ENCODE results near the gene MYH9. TPM values are rescaled to one million over a fixed set of nuclear protein-coding genes. Genes with fewer than 3 reads are reported as not detected.
"Not testable (repeated sequence)": the region's sequence is repeated elsewhere in the genome, so short reads cannot be mapped to it uniquely, and the experiment has no call there.

The MYH9 gene
- total RNA-seq, 8 experiments from 2014 or later: 10.0 to 119 (median 53.1) TPM

DNA sequence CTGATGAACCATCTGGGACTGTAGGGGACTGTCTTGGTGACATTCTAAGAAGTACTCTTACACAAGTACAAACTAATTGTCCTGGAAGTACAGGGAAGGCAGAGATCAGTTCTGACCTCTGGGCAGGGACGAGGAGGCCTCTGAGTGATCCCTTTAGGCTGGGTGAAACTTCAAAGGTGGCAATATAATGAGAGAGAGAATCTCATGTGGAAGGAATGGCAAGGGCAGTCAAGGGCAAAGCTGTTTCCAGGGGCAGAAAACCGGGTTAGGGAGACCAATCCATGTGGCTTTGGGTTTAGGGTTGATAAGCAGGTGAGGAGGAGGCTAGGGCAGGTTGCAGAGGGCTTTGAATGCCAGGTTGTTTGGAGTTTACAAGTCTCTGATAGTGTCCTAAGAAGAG lies 21.3 kb upstream of the MYH9 start:
- no peak for ATAC-seq (replicated peaks in 6 of 8)
- in situ Hi-C loops (cut with MboI; ENCODE audit: low pct_unique_long_range_greater_than_20kb in 2 of 9, low sequenced_read_pairs in 9 of 9, unreplicated experiment in 9 of 9): no loop called here
- H3K4me1 ChIP-seq (replicated peaks in 1 of 2): peaks cover 4 to 5% of the 10 kb centered on the region in 2 donors
- no peak overlapping the region for H3K4me3 ChIP-seq
- WGBS, 10 experiments: 42 to 100% (median 83%) methylated on average over 1 to 2 of the region's 2 CpGs; no CpG with 5 or more reads in 5 of the 10 experiments
- no peak overlapping the region for H3K27ac ChIP-seq

GRCh38 chr22:36406721-36407120 lies 19.0 kb upstream of the MYH9 start:
- in situ Hi-C loops (cut with MboI; ENCODE audit: low pct_unique_long_range_greater_than_20kb in 2 of 9, low sequenced_read_pairs in 9 of 9, unreplicated experiment in 9 of 9): no loop called here
- ATAC-seq (replicated peaks in 6 of 8): no peak
- 61 to 100% (median 73%) methylated on average over 1 to 5 of the region's 6 CpGs; no CpG with 5 or more reads in 3 of the 10 experiments for WGBS, 10 experiments
- H3K4me1 ChIP-seq (replicated peaks in 1 of 2): peaks cover 4 to 5% of the 10 kb centered on the region in 2 donors
- no peak overlapping the region for H3K27ac ChIP-seq
- H3K4me3 ChIP-seq: no peak overlapping the region

DNA sequence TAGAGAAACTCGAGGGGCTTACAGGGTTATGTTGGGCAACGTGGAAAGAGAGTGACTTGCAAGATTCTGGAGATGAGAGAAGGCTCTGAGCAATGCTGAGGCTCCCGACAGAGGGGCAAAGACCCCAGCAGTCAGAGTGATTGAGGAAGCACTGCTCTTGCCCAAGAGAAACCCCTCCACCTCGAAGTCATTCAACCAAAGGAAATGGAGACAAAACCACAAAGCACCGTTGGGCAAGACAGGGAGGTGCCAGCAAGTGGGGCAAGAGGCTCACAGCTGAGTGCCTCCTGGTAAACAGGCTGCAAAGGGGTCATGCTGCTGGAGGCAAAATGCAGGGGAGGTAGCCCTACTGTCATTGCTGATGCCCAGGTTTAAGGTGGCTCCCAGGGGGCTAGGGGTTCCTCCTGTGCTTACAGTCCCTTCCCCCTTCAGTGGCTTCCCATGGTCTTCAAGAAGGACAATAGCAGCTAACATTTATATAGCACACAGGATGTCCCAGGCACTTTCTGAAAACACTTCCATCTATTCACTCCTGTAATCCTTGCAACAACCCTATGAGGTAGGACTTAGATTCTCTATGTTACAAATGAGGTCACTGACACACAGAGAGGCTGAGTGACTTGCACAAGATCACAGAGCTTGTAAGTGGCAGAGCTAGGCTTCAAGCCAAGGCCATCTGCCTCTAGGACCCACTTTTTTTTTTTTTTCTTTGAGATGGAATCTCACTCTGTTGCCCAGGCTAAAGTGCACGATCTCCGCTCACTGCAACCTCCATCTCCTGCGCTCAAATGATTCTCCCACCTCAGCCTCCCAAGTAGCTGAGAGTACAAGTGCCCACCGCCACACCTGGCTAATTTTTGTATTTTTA lies 18.1 kb upstream of the MYH9 start:
- no peak overlapping the region for H3K27ac ChIP-seq
- H3K4me1 ChIP-seq (replicated peaks in 1 of 2): peaks cover 4 to 5% of the 10 kb centered on the region in 2 donors
- in situ Hi-C loops (cut with MboI; ENCODE audit: low pct_unique_long_range_greater_than_20kb in 2 of 9, low sequenced_read_pairs in 9 of 9, unreplicated experiment in 9 of 9): no loop called here
- H3K4me3 ChIP-seq: no peak overlapping the region
- ATAC-seq (replicated peaks in 6 of 8): no peak
- 13 to 80% (median 63%) methylated on average over 1 to 7 of the region's 9 CpGs; no CpG with 5 or more reads in 2 of the 10 experiments for WGBS, 10 experiments

DNA sequence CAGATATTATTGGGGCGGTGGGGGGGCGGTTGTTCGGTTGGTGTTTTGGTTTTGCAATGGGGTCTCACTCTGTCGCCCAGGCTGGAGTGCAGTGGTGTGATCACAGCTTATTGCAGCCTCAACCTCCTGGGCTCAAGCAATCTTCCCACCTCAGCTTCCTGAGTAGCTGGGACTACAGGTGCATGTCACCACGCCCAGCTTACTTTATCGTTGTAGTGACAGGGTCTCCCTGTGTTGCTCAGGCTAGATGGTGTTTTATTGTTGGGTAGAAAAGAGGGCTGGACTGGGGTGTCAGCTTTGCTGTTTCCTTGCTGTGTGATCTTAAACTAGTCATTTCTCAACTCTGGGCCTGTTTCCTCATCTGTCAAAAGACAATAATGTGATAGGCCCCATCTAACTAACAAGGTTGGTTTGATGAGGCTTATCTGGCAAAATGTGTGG lies 17.5 kb upstream of the MYH9 start:
- no peak for ATAC-seq (replicated peaks in 6 of 8)

DNA sequence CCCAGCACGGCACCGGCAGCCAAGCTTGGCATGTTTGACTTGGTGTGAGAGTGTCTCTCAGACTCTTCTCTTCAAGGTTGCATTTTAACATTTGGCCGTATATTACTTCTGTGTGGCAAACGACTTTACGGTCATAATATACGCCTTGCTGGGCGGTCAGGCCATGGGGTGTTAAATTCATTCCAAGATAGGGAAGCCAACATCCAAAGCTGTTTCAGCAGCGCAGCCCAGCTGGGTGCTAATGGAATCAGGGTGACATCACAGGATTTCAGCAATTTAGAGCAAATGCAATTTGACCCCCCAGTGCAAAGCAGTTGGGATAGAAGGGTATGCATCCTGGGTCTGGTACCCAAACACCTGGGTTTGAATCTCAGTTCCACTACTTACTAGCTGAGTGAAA lies 16.7 kb upstream of the MYH9 start:
- no peak overlapping the region for H3K4me3 ChIP-seq
- 81 to 100% (median 94%) methylated on average over 1 to 7 of the region's 8 CpGs; no CpG with 5 or more reads in 3 of the 10 experiments for WGBS, 10 experiments
- H3K4me1 ChIP-seq (replicated peaks in 1 of 2): peaks cover under 1 to 2% of the 10 kb centered on the region in 2 donors
- no peak overlapping the region for H3K27ac ChIP-seq
- in situ Hi-C loops (cut with MboI; ENCODE audit: low pct_unique_long_range_greater_than_20kb in 2 of 9, low sequenced_read_pairs in 9 of 9, unreplicated experiment in 9 of 9): no loop called here
- ATAC-seq (replicated peaks in 6 of 8): no peak

More for the DNA sequence above, 17.5 kb upstream of the MYH9 start:
- Histone ChIP-seq H3K4me3 (no peak overlapping the region), H3K4me1 (replicated peaks in 1 of 2) (peaks cover 4 to 5% of the 10 kb centered on the region in 2 donors), H3K27ac (no peak overlapping the region)
- 80 to 100% (median 86%) methylated on average over 1 to 6 of the region's 6 CpGs; no CpG with 5 or more reads in 4 of the 10 experiments for WGBS, 10 experiments
- in situ Hi-C loops (cut with MboI; ENCODE audit: low pct_unique_long_range_greater_than_20kb in 2 of 9, low sequenced_read_pairs in 9 of 9, unreplicated experiment in 9 of 9): no loop called here

- Histone ChIP-seq H3K4me3 (no peak overlapping the region), H3K4me1 (replicated peaks in 1 of 2) (no peaks in the 10 kb centered on the region), H3K27ac (no peak overlapping the region)
- ATAC-seq (replicated peaks in 6 of 8): no peak
- WGBS, 10 experiments: 43 to 100% (median 100%) methylated on average over 1 to 3 of the region's 3 CpGs; no CpG with 5 or more reads in 3 of the 10 experiments
- in situ Hi-C loops (cut with MboI; ENCODE audit: low pct_unique_long_range_greater_than_20kb in 2 of 9, low sequenced_read_pairs in 9 of 9, unreplicated experiment in 9 of 9): no loop called here
Observed at GRCh38 chr22:36399472-36399778, 11.7 kb upstream of the MYH9 start.

DNA sequence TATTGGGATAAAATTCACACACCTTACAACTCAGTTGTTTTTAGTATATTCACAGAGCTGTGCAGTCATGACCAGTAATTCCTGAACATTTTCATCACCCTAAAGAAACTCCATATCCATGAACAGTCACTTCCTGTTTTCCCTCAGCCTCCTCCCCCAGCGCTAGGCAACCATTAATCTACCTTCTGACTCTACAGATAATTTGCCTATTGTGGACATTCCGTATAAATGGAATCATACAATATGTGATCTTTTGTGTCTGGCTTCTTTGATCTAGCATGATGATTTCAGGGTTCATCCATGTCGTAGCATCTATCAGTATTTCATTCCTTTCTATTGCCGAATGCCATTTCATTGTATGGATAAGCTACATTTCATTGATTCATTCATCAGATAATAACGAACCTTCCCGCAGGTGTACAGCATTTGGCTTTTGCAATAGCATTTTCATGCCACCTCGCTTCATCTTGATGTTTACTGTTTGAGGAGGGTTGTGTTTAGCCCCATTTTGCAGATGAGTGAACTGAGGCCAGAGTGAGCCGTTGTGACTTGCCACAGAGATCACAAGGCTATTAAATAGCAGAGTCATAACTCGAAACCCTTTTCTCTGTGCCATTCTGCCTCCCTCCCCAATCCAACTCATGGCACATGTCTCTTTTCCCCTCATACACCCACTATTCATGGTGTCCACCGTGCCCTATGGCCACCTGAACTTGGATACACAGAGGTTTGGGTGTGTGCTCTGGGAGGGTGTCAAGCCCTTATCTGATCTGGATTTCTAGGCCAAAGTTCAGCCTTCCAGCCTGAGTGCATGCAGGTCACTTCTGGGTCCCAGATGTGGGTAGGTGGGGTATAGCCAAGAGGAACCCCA lies 11.1 kb upstream of the MYH9 start:
- in situ Hi-C loops (cut with MboI; ENCODE audit: low pct_unique_long_range_greater_than_20kb in 2 of 9, low sequenced_read_pairs in 9 of 9, unreplicated experiment in 9 of 9): no loop called here
- no peak overlapping the region for H3K4me3 ChIP-seq
- H3K4me1 ChIP-seq (replicated peaks in 1 of 2): no peaks in the 10 kb centered on the region
- WGBS, 10 experiments: 35 to 100% (median 89%) methylated on average over 1 to 9 of the region's 10 CpGs
- H3K27ac ChIP-seq: no peak overlapping the region
- ATAC-seq (replicated peaks in 6 of 8): peak in 2 of 8 experiments; percentile 58 to 71

DNA sequence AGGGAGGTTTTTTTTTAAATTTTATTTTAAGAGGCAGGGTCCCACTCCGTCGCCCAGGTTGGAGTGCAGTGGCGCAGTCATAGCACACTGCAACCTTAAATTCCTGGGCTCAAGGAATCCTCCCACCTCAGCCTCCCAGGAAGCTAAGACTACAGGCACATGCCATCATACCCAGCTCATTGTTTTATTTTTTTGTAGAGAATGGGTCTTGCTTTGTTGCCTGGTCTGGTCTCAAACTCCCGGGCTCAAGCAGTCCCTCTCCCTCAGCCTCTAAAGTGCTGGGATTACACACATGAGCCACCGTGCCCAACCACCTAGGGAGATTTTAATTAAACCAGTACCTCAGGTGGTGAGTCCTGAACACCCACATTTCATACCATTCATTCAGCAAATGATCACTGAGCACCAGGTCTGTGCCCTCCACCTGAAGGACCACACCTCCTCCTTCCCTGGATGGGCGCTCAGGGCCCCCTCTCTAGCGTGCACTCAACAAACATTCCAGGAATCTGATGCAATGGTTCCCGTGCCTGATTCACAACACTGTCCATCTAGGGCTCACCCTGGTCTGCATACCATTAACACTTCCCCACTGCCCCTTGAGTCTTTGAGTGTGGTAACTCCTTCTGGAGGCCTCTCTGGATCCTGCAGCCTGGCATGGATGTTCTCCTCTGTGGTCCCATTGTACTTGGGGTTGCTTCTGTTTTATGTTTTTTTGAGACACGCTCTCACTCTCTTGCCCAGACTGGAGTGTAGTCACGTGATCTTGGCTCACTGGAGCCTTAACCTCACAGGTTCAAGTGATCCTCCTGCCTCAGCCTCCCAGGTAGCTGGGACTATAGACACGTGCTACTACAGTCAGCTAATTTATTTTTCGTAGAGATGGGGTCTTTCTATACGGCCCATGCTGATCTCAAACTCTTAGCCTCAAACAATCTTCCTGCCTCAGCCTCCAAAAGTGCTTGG lies 9.6 kb upstream of the MYH9 start:
- in situ Hi-C loops (cut with MboI; ENCODE audit: low pct_unique_long_range_greater_than_20kb in 2 of 9, low sequenced_read_pairs in 9 of 9, unreplicated experiment in 9 of 9): no loop called here
- WGBS, 10 experiments: 63 to 100% (median 85%) methylated on average over 1 to 8 of the region's 13 CpGs
- no peak overlapping the region for H3K4me3 ChIP-seq
- H3K4me1 ChIP-seq (replicated peaks in 1 of 2): no peaks in the 10 kb centered on the region
- ATAC-seq (replicated peaks in 6 of 8): peak in 3 of 8 experiments; percentile 23 to 39 (median 36)
- H3K27ac ChIP-seq: no peak overlapping the region

- WGBS, 10 experiments: 20 to 100% (median 83%) methylated on average over 1 to 2 of the region's 2 CpGs; no CpG with 5 or more reads in 3 of the 10 experiments
- Histone ChIP-seq H3K4me1 (replicated peaks in 1 of 2) (no peaks in the 10 kb centered on the region), H3K27ac (no peak overlapping the region), H3K4me3 (no peak overlapping the region)
- in situ Hi-C loops (cut with MboI; ENCODE audit: low pct_unique_long_range_greater_than_20kb in 2 of 9, low sequenced_read_pairs in 9 of 9, unreplicated experiment in 9 of 9): no loop called here
- ATAC-seq (replicated peaks in 6 of 8): peak in 2 of 8 experiments; percentile 50 to 56
Observed at GRCh38 chr22:36395915-36396314, 8.1 kb upstream of the MYH9 start.

DNA sequence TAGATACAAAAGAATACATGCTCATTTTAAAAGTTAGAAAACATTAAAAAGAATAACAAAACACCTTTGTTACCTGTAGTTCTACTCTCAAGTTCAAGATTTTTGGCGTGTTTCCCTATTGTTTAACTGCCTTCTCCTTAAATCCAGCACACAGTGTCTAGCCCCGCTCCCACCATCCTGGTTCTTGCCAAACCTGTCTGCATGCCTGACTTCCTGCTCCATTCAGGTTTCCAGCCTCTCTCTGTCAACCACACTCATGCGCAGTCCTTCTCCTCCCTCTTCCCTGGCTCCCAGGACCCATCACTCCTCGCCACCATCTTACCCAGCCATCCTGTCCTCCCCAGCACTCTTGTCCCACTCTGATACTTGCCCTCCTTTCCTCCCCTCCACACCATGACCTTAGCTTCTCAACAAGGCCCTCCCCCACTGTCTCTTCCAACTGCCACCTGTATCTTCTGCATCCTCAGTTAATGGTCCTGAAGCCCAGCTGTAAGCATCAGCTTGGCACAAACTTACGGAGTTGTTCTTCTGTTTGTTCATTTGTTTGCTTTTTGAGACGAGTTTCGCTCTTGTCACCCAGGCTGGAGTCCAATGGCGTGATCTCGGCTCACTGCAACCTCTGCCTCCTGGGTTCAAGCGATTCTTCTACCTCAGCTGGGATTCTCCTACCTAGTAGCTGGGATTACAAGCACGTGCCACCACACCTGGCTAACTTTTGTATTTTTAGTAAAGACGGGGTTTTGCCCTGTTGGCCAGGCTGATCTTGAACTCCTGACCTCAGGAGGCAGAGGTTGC lies 7.5 kb upstream of the MYH9 start:
- in situ Hi-C loops (cut with MboI; ENCODE audit: low pct_unique_long_range_greater_than_20kb in 2 of 9, low sequenced_read_pairs in 9 of 9, unreplicated experiment in 9 of 9): no loop called here
- 0 to 95% (median 83%) methylated on average over 1 to 12 of the region's 12 CpGs; no CpG with 5 or more reads in 1 of the 10 experiments for WGBS, 10 experiments
- ATAC-seq (replicated peaks in 6 of 8): no peak
- no peak overlapping the region for H3K4me3 ChIP-seq
- no peaks in the 10 kb centered on the region for H3K4me1 ChIP-seq (replicated peaks in 1 of 2)
- H3K27ac ChIP-seq: no peak overlapping the region

DNA sequence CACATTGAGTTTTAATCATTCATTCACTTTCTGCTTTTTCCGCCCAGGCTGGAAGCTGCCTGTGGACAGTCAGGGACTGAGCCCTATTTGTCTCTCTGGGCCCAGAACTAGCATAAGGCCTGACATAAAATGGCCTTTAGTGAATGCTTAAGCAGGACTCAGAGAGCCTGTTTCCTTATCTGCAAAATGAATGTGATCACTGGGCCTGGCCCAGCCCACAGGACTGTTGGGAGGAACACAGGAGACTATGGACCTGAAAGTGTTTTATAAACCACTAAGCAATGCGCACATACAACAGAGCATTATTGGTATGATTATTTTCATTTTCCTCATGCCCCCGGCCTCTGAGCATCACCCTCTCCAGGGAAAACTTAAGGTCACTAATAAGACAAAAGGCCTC lies 3.9 kb upstream of the MYH9 start:
- in situ Hi-C loops (cut with MboI; ENCODE audit: low pct_unique_long_range_greater_than_20kb in 2 of 9, low sequenced_read_pairs in 9 of 9, unreplicated experiment in 9 of 9): no loop called here
- 70 to 100% (median 92%) methylated on average over 1 to 2 of the region's 3 CpGs; no CpG with 5 or more reads in 1 of the 10 experiments for WGBS, 10 experiments
- peaks cover 0 to 5% of the 10 kb centered on the region in 2 donors for H3K4me1 ChIP-seq (replicated peaks in 1 of 2)
- no peak for ATAC-seq (replicated peaks in 6 of 8)
- no peak overlapping the region for H3K4me3 ChIP-seq
- H3K27ac ChIP-seq: no peak overlapping the region

DNA sequence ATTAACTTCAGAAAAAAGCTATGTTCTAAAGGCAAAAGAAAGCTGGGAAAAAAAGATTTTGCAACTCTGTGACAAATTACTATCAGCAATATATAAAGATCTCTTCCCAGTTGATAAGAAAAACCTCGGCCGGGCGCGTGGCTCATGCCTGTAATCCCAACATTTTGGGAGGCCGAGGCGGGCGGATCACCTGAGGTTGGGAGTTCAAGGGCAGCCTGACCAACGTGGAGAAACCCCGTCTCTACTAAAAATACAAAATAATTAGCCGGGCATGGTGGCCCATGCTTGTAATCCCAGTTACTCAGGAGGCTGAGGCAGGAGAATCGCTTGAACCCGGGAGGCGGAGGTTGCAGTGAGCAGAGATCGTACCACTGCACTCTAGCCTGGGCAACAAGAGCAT lies 1.4 kb upstream of the MYH9 start:
- H3K4me3 ChIP-seq: peak overlapping the region in 3 of 5 donors; percentile 50 to 93 (median 57)
- 87 to 95% (median 90%) methylated on average over 6 to 14 of the region's 14 CpGs for WGBS, 10 experiments
- in situ Hi-C loops (cut with MboI; ENCODE audit: low pct_unique_long_range_greater_than_20kb in 2 of 9, low sequenced_read_pairs in 9 of 9, unreplicated experiment in 9 of 9): not testable (repeated sequence)

More for the DNA sequence above, 1.4 kb upstream of the MYH9 start:
- ATAC-seq (replicated peaks in 6 of 8); H3K27ac ChIP-seq: not testable (repeated sequence)
- peaks cover 14 to 19% of the 10 kb centered on the region in 2 donors for H3K4me1 ChIP-seq (replicated peaks in 1 of 2)

Measured in motor neuron (in vitro differentiated cells).